ENCODE results near the gene BOLA3.
"Not testable (repeated sequence)": the region's sequence is repeated elsewhere in the genome, so short reads cannot be mapped to it uniquely, and the experiment has no call there.

The BOLA3 gene

GRCh38 chr2:74149570-74150319, 2.0 kb upstream of the BOLA3 start:
- DNase-seq (ENCODE audit: insufficient read length, low spot score) = no peak
- FAIRE-seq = no peak

- FAIRE-seq (no peak), DNase-seq (ENCODE audit: insufficient read length, low spot score) (no peak)
These were observed 1.5 kb upstream of the BOLA3 start for GRCh38 chr2:74149247-74149525.

- DNase-seq (ENCODE audit: insufficient read length, low spot score) (no peak), FAIRE-seq (no peak)
These were observed 940 bp upstream of the BOLA3 start for GRCh38 chr2:74148457-74149246.

- FAIRE-seq (no peak), DNase-seq (ENCODE audit: insufficient read length, low spot score) (no peak)
These were observed 584 bp downstream of the BOLA3 start for GRCh38 chr2:74146929-74147726.

GRCh38 chr2:74142340-74142739, 5.4 kb downstream of the BOLA3 start:
- DNase-seq (ENCODE audit: insufficient read length, low spot score) (no peak), FAIRE-seq (no peak)

- no peak for FAIRE-seq
These were observed 8.9 kb downstream of the BOLA3 start for GRCh38 chr2:74138600-74139323.

GRCh38 chr2:74137651-74138599, 9.8 kb downstream of the BOLA3 start:
- FAIRE-seq = no peak

More at GRCh38 chr2:74138600-74139323, 8.9 kb downstream of the BOLA3 start:
- DNase-seq (ENCODE audit: insufficient read length, low spot score) = no peak

GRCh38 chr2:74131901-74132300, 15.8 kb downstream of the BOLA3 start:
- no peak for FAIRE-seq
- DNase-seq (ENCODE audit: insufficient read length, low spot score) = no peak

More at GRCh38 chr2:74137651-74138599, 9.8 kb downstream of the BOLA3 start:
- DNase-seq (ENCODE audit: insufficient read length, low spot score) = no peak

GRCh38 chr2:74130211-74130995, 17.3 kb downstream of the BOLA3 start:
- FAIRE-seq = no peak

GRCh38 chr2:74128206-74128605, 19.5 kb downstream of the BOLA3 start:
- no peak for DNase-seq (ENCODE audit: insufficient read length, low spot score)

More at GRCh38 chr2:74130211-74130995, 17.3 kb downstream of the BOLA3 start:
- DNase-seq (ENCODE audit: insufficient read length, low spot score) = no peak

GRCh38 chr2:74123955-74124354, 23.8 kb downstream of the BOLA3 start:
- not testable (repeated sequence) for FAIRE-seq; DNase-seq (ENCODE audit: insufficient read length, low spot score)

More at GRCh38 chr2:74128206-74128605, 19.5 kb downstream of the BOLA3 start:
- no peak for FAIRE-seq

GRCh38 chr2:74121846-74122245, 25.9 kb downstream of the BOLA3 start:
- not testable (repeated sequence) for FAIRE-seq; DNase-seq (ENCODE audit: insufficient read length, low spot score)

GRCh38 chr2:74119912-74120825, 27.5 kb downstream of the BOLA3 start:
- DNase-seq (ENCODE audit: insufficient read length, low spot score) (peak; percentile 95), FAIRE-seq (peak; percentile 90)

GRCh38 chr2:74119339-74119738, 28.4 kb downstream of the BOLA3 start:
- FAIRE-seq (peak; percentile 40), DNase-seq (ENCODE audit: insufficient read length, low spot score) (no peak)

- no peak for FAIRE-seq
- no peak for DNase-seq (ENCODE audit: insufficient read length, low spot score)
These were observed 36.3 kb downstream of the BOLA3 start for GRCh38 chr2:74111380-74111779.

- FAIRE-seq = no peak
These were observed 37.2 kb downstream of the BOLA3 start for GRCh38 chr2:74110537-74110936.

GRCh38 chr2:74109551-74109950, 38.2 kb downstream of the BOLA3 start:
- FAIRE-seq (no peak), DNase-seq (ENCODE audit: insufficient read length, low spot score) (no peak)

More at GRCh38 chr2:74110537-74110936, 37.2 kb downstream of the BOLA3 start:
- DNase-seq (ENCODE audit: insufficient read length, low spot score) = no peak

Data from GM19239 (cell line).